NT2/D1 (cell line): ENCODE data around the gene CREB5.
A peak's percentile ranks its signal among the peaks of the same experiment; 100 is the strongest.

Experiments
- DNase-seq: peaks from one replicate; pipeline ENCODE4 v3.0.0-alpha.2; 2011; ENCODE audit warnings: low read depth, low spot score
- H3K27me3 ChIP-seq: 2 replicates; pipeline ENCODE4 v1.6.0; 2011; ENCODE audit warnings: mild to moderate bottlenecking; ENCODE audit not compliant: insufficient read length, insufficient read depth
- H3K36me3 ChIP-seq: 2 replicates; pipeline ENCODE4 v1.6.1; 2011; ENCODE audit warnings: mild to moderate bottlenecking, low read length, mixed read lengths; ENCODE audit not compliant: insufficient read depth, insufficient read length
- H3K4me1 ChIP-seq: 2 replicates; pipeline ENCODE4 v1.5.1; 2011; ENCODE audit not compliant: insufficient read depth, insufficient read length
- H3K4me3 ChIP-seq: 2 replicates; pipeline ENCODE4 v1.5.1; 2011; ENCODE audit warnings: low read depth; ENCODE audit not compliant: insufficient read length
- H3K9ac ChIP-seq: 2 replicates; pipeline ENCODE4 v1.6.0; 2011; ENCODE audit warnings: low read depth; ENCODE audit not compliant: insufficient read length
- H3K9me3 ChIP-seq: 2 replicates; pipeline ENCODE4 v1.5.1; 2011; ENCODE audit warnings: mild to moderate bottlenecking, low read length; ENCODE audit not compliant: insufficient read depth
- SUZ12 ChIP-seq: IDR thresholded peaks from 2 replicates; pipeline ENCODE4 v1.6.1; 2011; ENCODE audit not compliant: insufficient read length, insufficient read depth; ENCODE audit errors: extremely low read depth
- YY1 ChIP-seq: IDR thresholded peaks from 2 replicates; pipeline ENCODE4 v1.6.1; 2011; ENCODE audit not compliant: insufficient read length, insufficient read depth
- ZNF274 ChIP-seq: IDR thresholded peaks from 2 replicates; pipeline ENCODE4 v1.6.1; 2011; ENCODE audit warnings: mild to moderate bottlenecking, low read depth, low read length

CREB5 gene

DNA sequence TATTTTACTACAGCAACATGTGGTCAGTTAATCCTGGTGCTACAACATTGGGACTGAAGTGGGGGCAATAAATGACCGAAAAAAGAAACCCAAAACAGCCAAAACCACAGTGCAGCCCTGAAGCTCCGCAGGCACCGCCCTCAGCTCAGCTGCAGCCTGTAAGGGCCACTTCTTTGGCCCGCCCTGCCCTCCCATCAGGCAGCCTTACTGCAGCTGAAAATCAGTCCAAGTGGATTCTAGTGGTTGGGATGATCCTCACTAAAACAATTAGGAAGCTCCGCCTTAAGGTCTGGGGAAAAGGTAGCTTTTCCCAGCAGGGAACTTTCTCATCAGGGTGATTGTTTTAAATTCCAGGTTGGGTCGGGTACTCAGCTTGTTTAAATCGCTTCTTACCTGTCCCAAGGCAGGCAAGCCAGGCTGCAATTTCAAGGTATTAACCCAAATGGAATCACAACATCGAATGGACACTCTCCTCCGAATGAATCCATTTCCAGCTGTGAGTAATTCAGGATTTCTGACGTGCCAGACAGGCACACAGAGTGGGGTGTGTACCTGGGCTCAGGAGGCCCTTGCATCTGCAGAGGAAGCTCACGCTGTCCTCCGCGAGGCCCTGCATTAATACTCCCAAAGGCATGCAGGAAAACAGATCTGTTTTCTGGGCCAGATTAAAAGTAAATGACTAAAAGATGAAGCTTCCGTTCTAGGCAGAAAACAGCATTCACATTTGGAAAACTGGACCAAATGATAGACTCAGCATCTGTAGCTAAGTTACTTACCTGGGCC, 104.3 kb downstream of the CREB5 start:
- TF ChIP-seq SUZ12: no peak
- TF ChIP-seq ZNF274: no peak
- TF ChIP-seq YY1: no peak
- no peaks in the 10 kb centered on the region for H3K36me3 ChIP-seq
- H3K4me3 ChIP-seq: no peak overlapping the region
- no peak overlapping the region for H3K9ac ChIP-seq
- no peaks in the 10 kb centered on the region for H3K4me1 ChIP-seq
- H3K9me3 ChIP-seq: no peaks in the 10 kb centered on the region
- peak; percentile 40 for DNase-seq
- H3K27me3 ChIP-seq: no peaks in the 10 kb centered on the region

DNA sequence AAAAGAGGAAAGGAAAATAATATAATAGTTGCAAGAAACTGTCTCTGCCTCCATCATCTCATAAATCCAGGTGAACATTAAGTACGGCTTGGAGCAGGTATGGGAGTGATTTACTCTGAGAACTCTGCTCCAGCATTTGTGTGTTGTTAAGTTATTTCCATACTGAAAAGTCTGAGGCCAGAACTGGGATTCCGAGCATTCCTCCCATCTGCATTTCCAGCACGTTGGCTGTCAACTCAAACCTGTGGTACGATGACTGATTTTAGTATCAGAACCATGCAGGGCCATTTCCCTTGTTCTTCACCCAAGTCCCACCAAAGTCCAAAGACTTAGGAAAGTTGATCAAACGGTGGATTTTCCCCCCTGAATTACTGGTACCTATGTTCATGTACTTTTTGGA, 104.9 kb downstream of the CREB5 start:
- H3K4me1 ChIP-seq: no peaks in the 10 kb centered on the region
- H3K9me3 ChIP-seq: no peaks in the 10 kb centered on the region
- TF ChIP-seq YY1: no peak
- no peak for TF ChIP-seq SUZ12
- TF ChIP-seq ZNF274: no peak
- no peak overlapping the region for H3K4me3 ChIP-seq
- H3K9ac ChIP-seq: no peak overlapping the region
- H3K36me3 ChIP-seq: no peaks in the 10 kb centered on the region
- H3K27me3 ChIP-seq: no peaks in the 10 kb centered on the region
- DNase-seq: peak; percentile 30

- Histone ChIP-seq H3K4me3 (no peak overlapping the region), H3K4me1 (no peaks in the 10 kb centered on the region), H3K9ac (no peak overlapping the region), H3K27me3 (no peaks in the 10 kb centered on the region), H3K9me3 (no peaks in the 10 kb centered on the region), H3K36me3 (no peaks in the 10 kb centered on the region)
- TF ChIP-seq SUZ12 (no peak), ZNF274 (no peak), YY1 (no peak)
- no peak for DNase-seq
Measured at GRCh38 chr7:28517606-28518005, 105.3 kb downstream of the CREB5 start.

DNA sequence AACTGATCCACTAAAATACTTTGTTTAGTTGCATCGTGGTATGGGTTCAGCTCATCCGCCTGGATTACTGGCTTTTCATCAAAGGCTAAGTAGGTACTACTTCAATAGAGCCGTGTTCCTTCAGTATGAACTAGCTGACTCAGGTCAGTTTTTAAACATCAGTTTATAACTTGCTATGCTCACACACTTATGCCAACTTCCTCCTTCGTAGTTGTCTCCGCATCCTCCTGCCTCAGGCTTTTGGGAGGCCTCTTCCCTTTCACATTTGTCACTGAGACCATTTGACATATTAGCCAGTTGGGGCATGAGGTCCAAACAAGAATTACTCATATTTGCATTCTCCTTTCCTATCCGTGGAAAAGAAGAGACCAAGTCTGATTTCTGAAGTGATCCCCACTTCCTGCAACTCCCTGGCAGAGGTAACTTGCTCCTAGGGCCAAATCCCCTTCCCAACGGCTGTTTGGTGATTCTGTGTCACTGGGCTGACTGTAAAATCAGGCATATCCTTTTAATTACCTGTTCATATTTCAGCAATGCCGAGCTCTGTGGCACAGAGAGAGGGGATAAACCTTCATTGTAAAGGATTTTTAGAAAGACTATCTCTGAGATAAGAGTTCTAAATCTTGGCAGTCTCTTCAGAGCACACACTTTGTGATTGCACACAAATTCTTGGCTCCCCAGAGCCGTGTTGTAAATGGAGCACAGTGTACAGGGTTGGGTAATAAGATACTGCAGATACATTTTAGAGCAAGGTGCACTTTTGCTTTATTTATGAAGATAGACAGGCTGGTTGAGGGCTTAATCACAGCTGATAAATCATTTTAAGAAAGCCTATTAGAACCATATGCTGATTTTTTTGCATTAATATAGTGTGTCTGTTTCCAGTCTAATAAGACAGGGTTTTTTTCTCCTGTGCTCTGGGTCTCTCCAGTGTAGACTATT, 108.0 kb downstream of the CREB5 start:
- DNase-seq: no peak
- no peaks in the 10 kb centered on the region for H3K27me3 ChIP-seq
- H3K4me1 ChIP-seq: no peaks in the 10 kb centered on the region
- H3K36me3 ChIP-seq: no peaks in the 10 kb centered on the region
- H3K4me3 ChIP-seq: no peak overlapping the region
- H3K9ac ChIP-seq: no peak overlapping the region
- no peaks in the 10 kb centered on the region for H3K9me3 ChIP-seq
- TF ChIP-seq SUZ12 (no peak), YY1 (no peak), ZNF274 (no peak)

DNA sequence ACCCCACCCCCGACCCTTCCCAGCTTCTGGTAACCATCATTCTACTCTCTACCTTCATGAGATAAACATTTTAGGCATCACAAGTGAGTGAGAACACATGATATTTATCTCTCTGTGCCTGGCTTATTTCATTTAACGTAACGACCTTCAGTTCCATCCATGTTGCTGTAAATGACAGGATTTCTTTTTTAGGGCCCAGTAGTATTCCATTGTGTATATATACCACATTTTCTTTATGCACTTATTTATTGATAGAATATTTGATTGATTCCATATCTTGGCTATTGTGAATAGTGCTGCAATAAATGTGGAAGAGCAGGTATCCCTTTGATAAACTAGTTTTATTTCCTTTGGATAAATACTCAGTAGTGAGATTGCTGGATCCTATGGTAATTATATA, 112.7 kb downstream of the CREB5 start:
- H3K9me3 ChIP-seq: no peaks in the 10 kb centered on the region
- no peak for TF ChIP-seq YY1
- TF ChIP-seq SUZ12: no peak
- no peak for TF ChIP-seq ZNF274

GRCh38 chr7:28528899-28529298, 116.6 kb downstream of the CREB5 start:
- Histone ChIP-seq H3K9ac (no peak overlapping the region), H3K4me1 (peaks cover 4% of the 10 kb centered on the region), H3K4me3 (no peak overlapping the region), H3K36me3 (no peaks in the 10 kb centered on the region), H3K27me3 (no peaks in the 10 kb centered on the region), H3K9me3 (peaks cover 4% of the 10 kb centered on the region; the same call in 1 of the 2 replicates)
- no peak for DNase-seq
- TF ChIP-seq YY1 (no peak), SUZ12 (no peak), ZNF274 (no peak)

More for the DNA sequence above, 112.7 kb downstream of the CREB5 start:
- no peaks in the 10 kb centered on the region for H3K27me3 ChIP-seq
- no peak for DNase-seq
- peaks cover under 1% of the 10 kb centered on the region for H3K4me1 ChIP-seq
- H3K4me3 ChIP-seq: no peak overlapping the region
- H3K9ac ChIP-seq: no peak overlapping the region
- H3K36me3 ChIP-seq: no peaks in the 10 kb centered on the region

GRCh38 chr7:28529755-28530154, 117.4 kb downstream of the CREB5 start:
- DNase-seq: no peak
- Histone ChIP-seq H3K27me3 (no peaks in the 10 kb centered on the region), H3K9ac (no peak overlapping the region)

More at GRCh38 chr7:28529755-28530154, 117.4 kb downstream of the CREB5 start:
- Histone ChIP-seq H3K4me3 (no peak overlapping the region), H3K9me3 (peaks cover 4% of the 10 kb centered on the region; the same call in 1 of the 2 replicates), H3K4me1 (peaks cover 4% of the 10 kb centered on the region), H3K36me3 (no peaks in the 10 kb centered on the region)
- TF ChIP-seq YY1 (no peak), SUZ12 (no peak), ZNF274 (no peak)
